ENCODE data around the gene LRMDA. TPM values are rescaled to one million over a fixed set of nuclear protein-coding genes. Genes with fewer than 3 reads are reported as not detected.

LRMDA gene
- total and polyA plus RNA-seq, 12 donors = 30.7 to 132 (median 78.1) TPM

GRCh38 chr10:75807456-75807855, 376.0 kb downstream of the LRMDA start:
- H3K4me3 ChIP-seq = no peak overlapping the region
- WGBS, 4 donors = 92 to 97% (median 95%) methylated on average over 5 of the region's 5 CpGs
- TF ChIP-seq, protein P1, sequence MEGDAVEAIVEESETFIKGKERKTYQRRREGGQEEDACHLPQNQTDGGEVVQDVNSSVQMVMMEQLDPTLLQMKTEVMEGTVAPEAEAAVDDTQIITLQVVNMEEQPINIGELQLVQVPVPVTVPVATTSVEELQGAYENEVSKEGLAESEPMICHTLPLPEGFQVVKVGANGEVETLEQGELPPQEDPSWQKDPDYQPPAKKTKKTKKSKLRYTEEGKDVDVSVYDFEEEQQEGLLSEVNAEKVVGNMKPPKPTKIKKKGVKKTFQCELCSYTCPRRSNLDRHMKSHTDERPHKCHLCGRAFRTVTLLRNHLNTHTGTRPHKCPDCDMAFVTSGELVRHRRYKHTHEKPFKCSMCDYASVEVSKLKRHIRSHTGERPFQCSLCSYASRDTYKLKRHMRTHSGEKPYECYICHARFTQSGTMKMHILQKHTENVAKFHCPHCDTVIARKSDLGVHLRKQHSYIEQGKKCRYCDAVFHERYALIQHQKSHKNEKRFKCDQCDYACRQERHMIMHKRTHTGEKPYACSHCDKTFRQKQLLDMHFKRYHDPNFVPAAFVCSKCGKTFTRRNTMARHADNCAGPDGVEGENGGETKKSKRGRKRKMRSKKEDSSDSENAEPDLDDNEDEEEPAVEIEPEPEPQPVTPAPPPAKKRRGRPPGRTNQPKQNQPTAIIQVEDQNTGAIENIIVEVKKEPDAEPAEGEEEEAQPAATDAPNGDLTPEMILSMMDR (IDR thresholded peaks at IDR 0.05) = no peak
- TF ChIP-seq POLR2A (IDR thresholded peaks at IDR 0.05) = no peak
- H3K27me3 ChIP-seq = no peaks in the 10 kb centered on the region
- H3K9me3 ChIP-seq (replicated peaks in 1 of 3) = no peaks in the 10 kb centered on the region
- H3K36me3 ChIP-seq (replicated peaks in 1 of 2) = no peaks in the 10 kb centered on the region
- DNase-seq = no peak
- H3K4me1 ChIP-seq (replicated peaks in 1 of 2) = no peaks in the 10 kb centered on the region
- intact Hi-C loops (cut with DNase I) = no loop called here
- no peak overlapping the region for H3K27ac ChIP-seq

- no peak for TF ChIP-seq POLR2A (IDR thresholded peaks at IDR 0.05)
- TF ChIP-seq, protein P1 (IDR thresholded peaks at IDR 0.05) = no peak
- H3K27ac ChIP-seq = no peak overlapping the region
- no peaks in the 10 kb centered on the region for H3K4me1 ChIP-seq (replicated peaks in 1 of 2)
- no peak overlapping the region for H3K4me3 ChIP-seq
- no peaks in the 10 kb centered on the region for H3K27me3 ChIP-seq
- intact Hi-C loops (cut with DNase I) = no loop called here
- H3K9me3 ChIP-seq (replicated peaks in 1 of 3) = no peaks in the 10 kb centered on the region
- DNase-seq = no peak
- no peaks in the 10 kb centered on the region for H3K36me3 ChIP-seq (replicated peaks in 1 of 2)
- WGBS, 4 donors = 77 to 96% (median 92%) methylated on average over 3 of the region's 3 CpGs
Observed at GRCh38 chr10:75809003-75809402, 377.6 kb downstream of the LRMDA start.

GRCh38 chr10:75814014-75814413, 382.6 kb downstream of the LRMDA start:
- no peaks in the 10 kb centered on the region for H3K36me3 ChIP-seq (replicated peaks in 1 of 2)
- H3K27ac ChIP-seq = no peak overlapping the region
- no peaks in the 10 kb centered on the region for H3K4me1 ChIP-seq (replicated peaks in 1 of 2)
- H3K27me3 ChIP-seq = no peaks in the 10 kb centered on the region
- no peak for DNase-seq
- H3K9me3 ChIP-seq (replicated peaks in 1 of 3) = no peaks in the 10 kb centered on the region
- H3K4me3 ChIP-seq = no peak overlapping the region
- no peak for TF ChIP-seq POLR2A (IDR thresholded peaks at IDR 0.05)
- TF ChIP-seq, protein P1 (IDR thresholded peaks at IDR 0.05) = no peak
- intact Hi-C loops (cut with DNase I) = no loop called here

- intact Hi-C loops (cut with DNase I) = no loop called here
- no peaks in the 10 kb centered on the region for H3K9me3 ChIP-seq (replicated peaks in 1 of 3)
- TF ChIP-seq, protein P1 (IDR thresholded peaks at IDR 0.05) = no peak
- no peak for TF ChIP-seq POLR2A (IDR thresholded peaks at IDR 0.05)
- H3K4me3 ChIP-seq = no peak overlapping the region
- H3K36me3 ChIP-seq (replicated peaks in 1 of 2) = no peaks in the 10 kb centered on the region
- no peaks in the 10 kb centered on the region for H3K27me3 ChIP-seq
- no peak for DNase-seq
- H3K4me1 ChIP-seq (replicated peaks in 1 of 2) = no peaks in the 10 kb centered on the region
- no peak overlapping the region for H3K27ac ChIP-seq
Observed at GRCh38 chr10:75815066-75815465, 383.6 kb downstream of the LRMDA start.

All from adrenal gland (tissue), 12 donors.